Dermis microvascular lymphatic vessel endothelial cell (primary cell): Measurements from ENCODE around the gene SERPINA5. TPM values are rescaled to one million over a fixed set of nuclear protein-coding genes. Genes with fewer than 3 reads are reported as not detected.

Source experiments
- total RNA-seq: library from RNA; depleted of rRNA; stranded (reverse); fragments of >200 nt; gene quantifications from 2 replicates; pipeline ENCODE4 v1.2.1, GENCODE V29; 2014

Gene SERPINA5
- total RNA-seq, 1 donor from 2014 or later, result 0.26 TPM

Other genes with a start within 250 kb of the SERPINA5 start
- gene SERPINA2, start 214.7 kb upstream of the SERPINA5 start, total RNA-seq, result not detected in 2 replicates
- gene SERPINA1, start 192.8 kb upstream of the SERPINA5 start, total RNA-seq, result not detected in 2 replicates
- not detected in 2 replicates for gene SERPINA11, start 128.6 kb upstream of the SERPINA5 start, total RNA-seq
- gene SERPINA9, start 105.2 kb upstream of the SERPINA5 start, total RNA-seq, result not detected in 2 replicates
- not detected in 2 replicates for gene SERPINA12, start 72.0 kb upstream of the SERPINA5 start, total RNA-seq
- not detected in 2 replicates for gene SERPINA4, start 20.0 kb upstream of the SERPINA5 start, total RNA-seq
- under 0.01 TPM in 1 of 2 replicates, not detected in the other for gene SERPINA3, start 31.0 kb downstream of the SERPINA5 start, total RNA-seq
- not detected in 2 replicates for gene GSC, start 188.7 kb downstream of the SERPINA5 start, total RNA-seq